ENCODE data around the gene FAM149A.

Gene FAM149A

DNA sequence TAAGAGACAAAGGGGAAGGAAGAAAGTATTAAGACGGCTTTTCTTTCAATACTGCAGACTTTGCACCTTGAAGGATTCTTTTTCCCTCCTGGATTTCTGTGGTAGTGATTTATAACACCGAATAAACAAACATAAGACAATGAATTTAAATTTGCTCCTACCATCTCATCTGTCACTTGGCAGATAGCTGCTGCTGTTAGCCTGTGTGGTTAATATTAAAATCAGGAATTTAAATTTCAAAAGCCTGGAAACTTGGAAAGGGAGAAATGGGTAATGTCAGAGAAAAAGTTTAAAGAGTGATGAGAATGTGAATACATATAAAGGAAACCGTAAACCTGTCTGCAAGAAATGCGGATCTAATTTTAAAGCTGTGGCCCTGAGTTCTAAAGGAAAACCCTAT, 3.4 kb downstream of the FAM149A start:
- H3K4me3 ChIP-seq (ENCODE audit: low read length), result no peak overlapping the region
- no peak overlapping the region for H3K9ac ChIP-seq (ENCODE audit: low read depth, low read length)
- H3K4me2 ChIP-seq (ENCODE audit: low read length), result no peak overlapping the region
- peaks cover 9% of the 10 kb centered on the region for H3K4me1 ChIP-seq (ENCODE audit: control insufficient read depth, insufficient read depth, low read length)
- H3K36me3 ChIP-seq (ENCODE audit: insufficient read depth, low read length), result no peaks in the 10 kb centered on the region
- no peaks in the 10 kb centered on the region for H3K9me3 ChIP-seq (replicated peaks; ENCODE audit: low read length)
- peaks cover 50% of the 10 kb centered on the region for H3K27me3 ChIP-seq (ENCODE audit: control insufficient read depth, insufficient read depth, low read length)

DNA sequence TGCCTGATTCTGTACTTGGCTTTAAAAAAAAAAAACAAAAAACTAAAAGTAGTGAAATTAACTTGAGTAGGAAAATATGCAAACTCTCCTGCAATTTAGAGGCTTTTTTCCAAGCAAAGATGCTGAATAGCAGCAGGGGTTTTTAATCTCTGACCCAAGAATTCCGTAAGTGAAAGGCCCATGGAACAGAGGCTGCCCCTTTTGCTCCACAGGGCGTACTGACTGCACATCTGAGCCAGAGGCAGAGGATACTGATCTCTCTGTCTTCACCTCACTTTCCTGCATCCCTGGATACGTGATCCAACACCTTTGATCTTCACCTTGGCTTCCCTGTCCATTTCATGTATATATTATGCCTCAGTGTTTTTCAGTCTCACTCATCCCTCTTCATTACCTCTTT, 3.9 kb downstream of the FAM149A start:
- H3K27me3 ChIP-seq (ENCODE audit: control insufficient read depth, insufficient read depth, low read length), result peaks cover 46% of the 10 kb centered on the region

DNA sequence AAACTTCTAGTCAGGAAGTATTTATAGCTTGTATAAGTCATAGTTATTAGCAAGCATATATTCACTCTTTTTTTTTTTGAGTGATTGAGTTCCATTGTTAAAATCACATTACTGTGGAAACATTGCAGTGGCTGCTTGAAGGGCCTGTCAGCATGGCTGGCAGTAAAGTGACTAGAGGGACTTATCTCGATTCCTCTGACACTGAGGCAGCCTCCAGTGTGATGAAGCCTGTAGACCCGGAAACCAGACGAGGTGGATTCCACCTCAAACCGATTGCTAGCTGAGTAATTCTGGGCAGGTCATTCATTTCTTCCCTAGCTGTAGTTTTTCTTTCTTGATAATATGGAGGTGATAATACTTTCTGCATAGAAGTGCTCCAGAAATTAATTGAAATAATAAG, 4.7 kb downstream of the FAM149A start:
- Histone ChIP-seq H3K27me3 (ENCODE audit: control insufficient read depth, insufficient read depth, low read length) (peaks cover 38% of the 10 kb centered on the region), H3K36me3 (ENCODE audit: insufficient read depth, low read length) (no peaks in the 10 kb centered on the region), H3K4me3 (ENCODE audit: low read length) (no peak overlapping the region), H3K4me1 (ENCODE audit: control insufficient read depth, insufficient read depth, low read length) (peaks cover 9% of the 10 kb centered on the region), H3K4me2 (ENCODE audit: low read length) (no peak overlapping the region), H3K9ac (ENCODE audit: low read depth, low read length) (no peak overlapping the region), H3K9me3 (replicated peaks; ENCODE audit: low read length) (no peaks in the 10 kb centered on the region)

More for the DNA sequence above, 3.9 kb downstream of the FAM149A start:
- Histone ChIP-seq H3K36me3 (ENCODE audit: insufficient read depth, low read length) (no peaks in the 10 kb centered on the region), H3K9me3 (replicated peaks; ENCODE audit: low read length) (no peaks in the 10 kb centered on the region), H3K4me1 (ENCODE audit: control insufficient read depth, insufficient read depth, low read length) (peaks cover 9% of the 10 kb centered on the region), H3K9ac (ENCODE audit: low read depth, low read length) (no peak overlapping the region), H3K4me2 (ENCODE audit: low read length) (no peak overlapping the region), H3K4me3 (ENCODE audit: low read length) (no peak overlapping the region)

GRCh38 chr4:186116697-186117096, 12.2 kb downstream of the FAM149A start:
- Histone ChIP-seq H3K4me2 (ENCODE audit: low read length) (no peak overlapping the region), H3K4me3 (ENCODE audit: low read length) (no peak overlapping the region), H3K4me1 (ENCODE audit: control insufficient read depth, insufficient read depth, low read length) (no peaks in the 10 kb centered on the region), H3K27me3 (ENCODE audit: control insufficient read depth, insufficient read depth, low read length) (peaks cover 27% of the 10 kb centered on the region), H3K36me3 (ENCODE audit: insufficient read depth, low read length) (no peaks in the 10 kb centered on the region), H3K9ac (ENCODE audit: low read depth, low read length) (no peak overlapping the region), H3K9me3 (replicated peaks; ENCODE audit: low read length) (no peaks in the 10 kb centered on the region)

GRCh38 chr4:186118582-186118981, 14.1 kb downstream of the FAM149A start:
- Histone ChIP-seq H3K4me1 (ENCODE audit: control insufficient read depth, insufficient read depth, low read length) (no peaks in the 10 kb centered on the region), H3K9me3 (replicated peaks; ENCODE audit: low read length) (no peaks in the 10 kb centered on the region), H3K27me3 (ENCODE audit: control insufficient read depth, insufficient read depth, low read length) (peaks cover 27% of the 10 kb centered on the region), H3K36me3 (ENCODE audit: insufficient read depth, low read length) (no peaks in the 10 kb centered on the region), H3K4me3 (ENCODE audit: low read length) (no peak overlapping the region), H3K4me2 (ENCODE audit: low read length) (peak overlapping the region; percentile 13), H3K9ac (ENCODE audit: low read depth, low read length) (no peak overlapping the region)

- Histone ChIP-seq H3K27me3 (ENCODE audit: control insufficient read depth, insufficient read depth, low read length) (peaks cover 27% of the 10 kb centered on the region), H3K4me3 (ENCODE audit: low read length) (no peak overlapping the region), H3K9ac (ENCODE audit: low read depth, low read length) (no peak overlapping the region), H3K4me2 (ENCODE audit: low read length) (no peak overlapping the region), H3K4me1 (ENCODE audit: control insufficient read depth, insufficient read depth, low read length) (no peaks in the 10 kb centered on the region), H3K36me3 (ENCODE audit: insufficient read depth, low read length) (no peaks in the 10 kb centered on the region), H3K9me3 (replicated peaks; ENCODE audit: low read length) (no peaks in the 10 kb centered on the region)
These were observed 16.6 kb downstream of the FAM149A start for GRCh38 chr4:186121057-186121456.

DNA sequence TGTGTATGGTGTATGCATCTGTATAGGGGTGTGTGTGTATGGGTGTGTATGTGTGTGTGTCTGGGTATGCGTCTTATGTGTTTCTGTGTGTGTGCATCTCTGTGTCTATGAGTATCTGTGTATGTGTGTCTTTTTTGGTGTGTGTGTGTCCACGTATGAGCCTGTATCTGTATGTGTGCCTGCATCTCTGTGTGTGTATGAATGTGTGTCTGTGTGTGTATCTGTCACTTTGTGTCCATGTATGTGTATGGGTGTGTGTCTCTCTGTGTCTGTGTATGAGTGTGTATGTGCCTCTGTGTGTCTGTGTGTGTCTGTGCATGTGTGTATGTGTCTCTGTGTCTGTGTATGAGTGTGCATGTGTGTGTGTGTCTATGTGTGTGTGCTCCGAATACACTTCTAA, 24.3 kb downstream of the FAM149A start:
- H3K4me1 ChIP-seq (ENCODE audit: control insufficient read depth, insufficient read depth, low read length), result no peaks in the 10 kb centered on the region
- no peaks in the 10 kb centered on the region for H3K36me3 ChIP-seq (ENCODE audit: insufficient read depth, low read length)
- peaks cover 21% of the 10 kb centered on the region for H3K27me3 ChIP-seq (ENCODE audit: control insufficient read depth, insufficient read depth, low read length)
- no peak overlapping the region for H3K4me2 ChIP-seq (ENCODE audit: low read length)
- no peak overlapping the region for H3K9ac ChIP-seq (ENCODE audit: low read depth, low read length)
- H3K9me3 ChIP-seq (replicated peaks; ENCODE audit: low read length), result no peaks in the 10 kb centered on the region
- H3K4me3 ChIP-seq (ENCODE audit: low read length), result no peak overlapping the region

GRCh38 chr4:186131935-186132334, 27.4 kb downstream of the FAM149A start:
- peaks cover 24% of the 10 kb centered on the region for H3K27me3 ChIP-seq (ENCODE audit: control insufficient read depth, insufficient read depth, low read length)
- no peaks in the 10 kb centered on the region for H3K36me3 ChIP-seq (ENCODE audit: insufficient read depth, low read length)
- H3K4me2 ChIP-seq (ENCODE audit: low read length), result no peak overlapping the region
- no peak overlapping the region for H3K4me3 ChIP-seq (ENCODE audit: low read length)
- H3K9me3 ChIP-seq (replicated peaks; ENCODE audit: low read length), result no peaks in the 10 kb centered on the region
- H3K4me1 ChIP-seq (ENCODE audit: control insufficient read depth, insufficient read depth, low read length), result no peaks in the 10 kb centered on the region
- H3K9ac ChIP-seq (ENCODE audit: low read depth, low read length), result no peak overlapping the region

DNA sequence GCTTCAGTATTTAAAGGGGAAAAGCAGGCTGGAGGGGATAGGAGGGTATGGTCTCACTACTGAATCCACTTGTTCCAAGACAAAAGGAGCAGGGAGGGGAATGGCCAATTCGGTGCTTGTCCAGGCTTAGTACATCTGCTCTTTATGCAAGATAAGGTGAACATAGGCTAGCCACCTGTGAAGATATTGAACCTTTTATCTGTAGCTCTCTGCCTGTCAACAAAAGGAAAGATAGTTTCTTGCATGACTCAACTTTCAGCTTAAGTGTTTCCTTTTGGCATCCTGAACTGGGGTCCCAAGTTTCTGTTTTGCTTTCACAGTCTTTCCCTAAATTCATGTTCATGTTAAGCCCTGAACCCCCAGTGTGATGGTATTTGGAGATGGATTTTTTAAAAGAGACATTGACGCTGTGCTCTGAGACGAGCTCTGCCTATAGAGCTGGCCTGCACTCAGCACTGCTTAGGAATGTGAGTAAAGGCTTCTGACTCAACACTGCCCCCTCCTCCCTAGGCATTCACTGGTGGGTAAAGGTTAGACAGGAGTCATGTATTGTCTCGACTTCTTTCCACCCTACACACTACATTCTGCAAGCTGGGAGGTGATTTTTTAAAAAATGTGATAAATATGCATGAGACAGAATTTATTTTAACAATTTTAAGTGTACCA, 28.2 kb downstream of the FAM149A start:
- H3K9me3 ChIP-seq (replicated peaks; ENCODE audit: low read length), result no peaks in the 10 kb centered on the region
- no peak overlapping the region for H3K4me2 ChIP-seq (ENCODE audit: low read length)
- H3K27me3 ChIP-seq (ENCODE audit: control insufficient read depth, insufficient read depth, low read length), result peaks cover 19% of the 10 kb centered on the region
- H3K4me1 ChIP-seq (ENCODE audit: control insufficient read depth, insufficient read depth, low read length), result no peaks in the 10 kb centered on the region
- H3K9ac ChIP-seq (ENCODE audit: low read depth, low read length), result no peak overlapping the region
- H3K4me3 ChIP-seq (ENCODE audit: low read length), result no peak overlapping the region
- H3K36me3 ChIP-seq (ENCODE audit: insufficient read depth, low read length), result no peaks in the 10 kb centered on the region

DNA sequence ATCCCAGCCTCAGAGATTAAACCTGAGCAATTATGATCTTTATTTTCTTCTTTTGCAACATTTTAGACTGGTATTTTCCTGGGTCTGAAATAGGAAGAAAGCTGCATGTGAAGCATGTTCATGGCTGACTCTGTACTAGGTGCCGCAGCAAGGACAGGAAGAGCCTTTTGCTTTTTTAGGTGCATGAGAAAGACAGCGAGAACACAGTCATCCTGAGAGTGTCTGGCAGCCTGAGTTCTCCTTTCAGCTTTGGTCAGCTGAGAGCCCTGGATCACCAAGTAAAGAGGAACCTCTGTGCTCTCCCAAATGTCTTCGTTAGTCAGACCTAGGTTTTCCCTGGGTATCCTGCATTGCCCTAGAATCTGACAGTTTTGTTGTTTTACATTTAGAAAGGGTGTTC, 29.8 kb downstream of the FAM149A start:
- Histone ChIP-seq H3K9ac (ENCODE audit: low read depth, low read length) (no peak overlapping the region), H3K4me1 (ENCODE audit: control insufficient read depth, insufficient read depth, low read length) (no peaks in the 10 kb centered on the region), H3K27me3 (ENCODE audit: control insufficient read depth, insufficient read depth, low read length) (peaks cover 17% of the 10 kb centered on the region), H3K9me3 (replicated peaks; ENCODE audit: low read length) (no peaks in the 10 kb centered on the region), H3K4me3 (ENCODE audit: low read length) (no peak overlapping the region), H3K4me2 (ENCODE audit: low read length) (no peak overlapping the region), H3K36me3 (ENCODE audit: insufficient read depth, low read length) (no peaks in the 10 kb centered on the region)

DNA sequence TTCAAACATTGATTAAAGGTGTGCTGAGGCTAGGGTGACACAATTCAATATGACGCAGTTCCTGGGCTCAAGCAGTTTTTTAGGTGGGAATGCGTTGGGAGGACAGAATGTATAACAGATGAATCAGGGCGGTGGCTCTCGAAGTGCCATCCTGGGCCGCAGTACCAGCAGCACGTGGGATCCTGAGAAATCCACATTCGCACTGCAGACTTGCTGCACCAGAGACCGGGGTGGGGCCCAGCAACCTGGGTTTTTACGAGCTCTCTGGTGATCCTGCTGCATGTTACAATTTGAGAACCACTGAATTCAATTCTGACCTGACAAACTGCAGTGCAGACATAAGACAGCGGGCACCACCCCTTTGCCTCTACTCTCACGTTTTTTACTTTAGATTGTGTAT, 30.4 kb downstream of the FAM149A start:
- Histone ChIP-seq H3K9me3 (replicated peaks; ENCODE audit: low read length) (no peaks in the 10 kb centered on the region), H3K4me3 (ENCODE audit: low read length) (no peak overlapping the region), H3K4me1 (ENCODE audit: control insufficient read depth, insufficient read depth, low read length) (no peaks in the 10 kb centered on the region), H3K36me3 (ENCODE audit: insufficient read depth, low read length) (no peaks in the 10 kb centered on the region), H3K27me3 (ENCODE audit: control insufficient read depth, insufficient read depth, low read length) (peaks cover 11% of the 10 kb centered on the region), H3K4me2 (ENCODE audit: low read length) (no peak overlapping the region), H3K9ac (ENCODE audit: low read depth, low read length) (no peak overlapping the region)

DNA sequence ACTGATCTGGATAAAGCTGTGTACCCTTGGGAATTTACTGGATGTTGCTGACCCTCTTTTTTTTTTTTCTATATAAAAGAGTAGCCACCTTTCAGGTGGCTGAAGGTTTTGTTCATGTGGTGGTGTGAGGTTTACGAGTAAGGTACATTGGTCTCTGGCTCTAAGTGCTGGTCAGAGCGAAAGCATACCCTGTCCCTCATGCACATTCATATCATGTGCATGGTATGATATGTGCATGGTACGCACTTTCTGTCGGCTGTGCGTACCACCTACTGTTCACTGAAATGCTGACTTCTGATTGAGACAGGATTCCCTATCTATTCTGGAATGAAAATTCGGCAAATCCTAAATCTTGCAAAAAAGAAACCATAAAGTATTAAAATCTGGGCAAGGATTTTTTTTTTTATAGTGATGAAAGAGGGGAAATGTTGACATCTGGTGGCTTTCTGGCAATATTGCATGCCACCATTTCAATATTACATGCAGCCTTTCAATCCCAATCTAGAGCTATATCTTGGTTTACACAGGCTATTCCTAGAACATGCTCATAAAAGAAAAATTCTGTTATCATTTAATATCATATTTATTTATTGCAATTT, 32.8 kb downstream of the FAM149A start:
- Histone ChIP-seq H3K36me3 (ENCODE audit: insufficient read depth, low read length) (no peaks in the 10 kb centered on the region), H3K9ac (ENCODE audit: low read depth, low read length) (no peak overlapping the region), H3K27me3 (ENCODE audit: control insufficient read depth, insufficient read depth, low read length) (peaks cover 10% of the 10 kb centered on the region), H3K4me3 (ENCODE audit: low read length) (no peak overlapping the region), H3K4me1 (ENCODE audit: control insufficient read depth, insufficient read depth, low read length) (no peaks in the 10 kb centered on the region), H3K9me3 (replicated peaks; ENCODE audit: low read length) (no peaks in the 10 kb centered on the region), H3K4me2 (ENCODE audit: low read length) (peak overlapping the region; percentile 72)
